ENCODE results near the gene ASXL2. TPM values are rescaled to one million over a fixed set of nuclear protein-coding genes. Genes with fewer than 3 reads are reported as not detected.

ASXL2 gene
- polyA plus RNA-seq, 3 donors, result 3.6 to 13.4 (median 7.1) TPM

GRCh38 chr2:25833566-25833965, 44.7 kb downstream of the ASXL2 start:
- Histone ChIP-seq H3K4me2 (replicated peaks; ENCODE audit: extremely low read depth, low read length, poor library complexity, severe bottlenecking) (no peak overlapping the region), H3K4me3 (replicated peaks in 1 of 3; ENCODE audit: low read depth in 2 of 3, low read length in 3 of 3) (no peak overlapping the region), H3K36me3 (replicated peaks in 1 of 2; ENCODE audit: control insufficient read depth in 1 of 2, insufficient read depth in 2 of 2, low read length in 2 of 2) (peaks cover 13 to 53% of the 10 kb centered on the region in 2 donors), H3K9me3 (replicated peaks in 1 of 2; ENCODE audit: control insufficient read depth in 1 of 2, insufficient read depth in 1 of 2, low read length in 2 of 2) (peaks cover 8 to 12% of the 10 kb centered on the region in 2 donors), H2AFZ (ENCODE audit: insufficient read depth, low read depth, low read length, poor library complexity, severe bottlenecking) (no peak overlapping the region), H3K27ac (ENCODE audit: low read depth in 1 of 2, low read length in 2 of 2) (no peak overlapping the region), H3K9ac (ENCODE audit: insufficient read depth, low read length, poor library complexity, severe bottlenecking) (no peak overlapping the region), H4K20me1 (ENCODE audit: insufficient read depth, low read length) (peaks cover 90% of the 10 kb centered on the region), H3K79me2 (ENCODE audit: insufficient read depth, low read length) (peaks cover 77% of the 10 kb centered on the region), H3K27me3 (ENCODE audit: control insufficient read depth in 2 of 2, insufficient read depth in 2 of 2, low read length in 2 of 2) (no peaks in the 10 kb centered on the region), H3K4me1 (ENCODE audit: control insufficient read depth in 1 of 2, insufficient read depth in 2 of 2, low read length in 2 of 2) (no peaks in the 10 kb centered on the region)
- 100% methylated on average over 2 of the region's 2 CpGs for WGBS (ENCODE audit: insufficient coverage)
- Mint-ChIP-seq H3K4me3 (no peak overlapping the region), H3K36me3 (peaks cover 38 to 57% of the 10 kb centered on the region in 2 donors), H3K27ac (peak overlapping the region in 1 of 7 donors; percentile 31), H3K4me1 (no peaks in the 10 kb centered on the region), H3K27me3 (ENCODE audit: low read depth in 3 of 3) (peaks cover 0 to 2% (median 1%) of the 10 kb centered on the region in 3 donors), H3K9me3 (peaks cover 5 to 20% (median 15%) of the 10 kb centered on the region in 7 donors)
- TF ChIP-seq CTCF (IDR thresholded peaks at IDR 0.05), result no peak
- DNase-seq, result no peak
- intact Hi-C loops (cut with micrococcal nuclease), result no loop called here

- no peaks in the 10 kb centered on the region for H3K4me1 Mint-ChIP-seq
- Histone ChIP-seq H3K36me3 (replicated peaks in 1 of 2; ENCODE audit: control insufficient read depth in 1 of 2, insufficient read depth in 2 of 2, low read length in 2 of 2) (peaks cover 13 to 47% of the 10 kb centered on the region in 2 donors), H3K4me2 (replicated peaks; ENCODE audit: extremely low read depth, low read length, poor library complexity, severe bottlenecking) (no peak overlapping the region), H3K79me2 (ENCODE audit: insufficient read depth, low read length) (peaks cover 71% of the 10 kb centered on the region), H3K27me3 (ENCODE audit: control insufficient read depth in 2 of 2, insufficient read depth in 2 of 2, low read length in 2 of 2) (no peaks in the 10 kb centered on the region), H2AFZ (ENCODE audit: insufficient read depth, low read depth, low read length, poor library complexity, severe bottlenecking) (no peak overlapping the region), H3K9me3 (replicated peaks in 1 of 2; ENCODE audit: control insufficient read depth in 1 of 2, insufficient read depth in 1 of 2, low read length in 2 of 2) (peaks cover 8 to 12% of the 10 kb centered on the region in 2 donors), H4K20me1 (ENCODE audit: insufficient read depth, low read length) (peaks cover 90% of the 10 kb centered on the region), H3K9ac (ENCODE audit: insufficient read depth, low read length, poor library complexity, severe bottlenecking) (no peak overlapping the region), H3K4me1 (ENCODE audit: control insufficient read depth in 1 of 2, insufficient read depth in 2 of 2, low read length in 2 of 2) (no peaks in the 10 kb centered on the region), H3K4me3 (replicated peaks in 1 of 3; ENCODE audit: low read depth in 2 of 3, low read length in 3 of 3) (no peak overlapping the region), H3K27ac (ENCODE audit: low read depth in 1 of 2, low read length in 2 of 2) (no peak overlapping the region)
- TF ChIP-seq CTCF (IDR thresholded peaks at IDR 0.05), result no peak
- intact Hi-C loops (cut with micrococcal nuclease), result no loop called here
- peaks cover 0 to 2% (median 1%) of the 10 kb centered on the region in 3 donors for H3K27me3 Mint-ChIP-seq (ENCODE audit: low read depth in 3 of 3)
- H3K36me3 Mint-ChIP-seq, result peaks cover 38 to 57% of the 10 kb centered on the region in 2 donors
- peak overlapping the region in 1 of 7 donors; percentile 32 for H3K27ac Mint-ChIP-seq
- H3K4me3 Mint-ChIP-seq, result no peak overlapping the region
- DNase-seq, result no peak
- 86% methylated on average over 1 of the region's 5 CpGs for WGBS (ENCODE audit: insufficient coverage)
- peaks cover 5 to 20% (median 15%) of the 10 kb centered on the region in 7 donors for H3K9me3 Mint-ChIP-seq
Measured at GRCh38 chr2:25832897-25833296, 45.4 kb downstream of the ASXL2 start.
